Body of pancreas (tissue), 4 donors: ENCODE measurements around the gene NAA40.

Source experiments
- POLR2A ChIP-seq, 3 donors: fragments of 450-650 bp; IDR thresholded peaks; one replicate each; pipeline ENCODE4 v1.6.1; 2016; ENCODE audit warnings: antibody characterized with exemption in 3 of 3, mild to moderate bottlenecking in 2 of 3
- TF ChIP-seq, protein P1 (sequence below), 7 experiments: fragments of 450-650 bp in 4 of 7; fragments of 200-600 bp in 3 of 7; sonication (generic) in 3 of 7; IDR thresholded peaks; one replicate each; pipeline ENCODE4 v1.5.1; 2016 to 2019; ENCODE audit warnings: antibody characterized with exemption in 7 of 7

DNA sequence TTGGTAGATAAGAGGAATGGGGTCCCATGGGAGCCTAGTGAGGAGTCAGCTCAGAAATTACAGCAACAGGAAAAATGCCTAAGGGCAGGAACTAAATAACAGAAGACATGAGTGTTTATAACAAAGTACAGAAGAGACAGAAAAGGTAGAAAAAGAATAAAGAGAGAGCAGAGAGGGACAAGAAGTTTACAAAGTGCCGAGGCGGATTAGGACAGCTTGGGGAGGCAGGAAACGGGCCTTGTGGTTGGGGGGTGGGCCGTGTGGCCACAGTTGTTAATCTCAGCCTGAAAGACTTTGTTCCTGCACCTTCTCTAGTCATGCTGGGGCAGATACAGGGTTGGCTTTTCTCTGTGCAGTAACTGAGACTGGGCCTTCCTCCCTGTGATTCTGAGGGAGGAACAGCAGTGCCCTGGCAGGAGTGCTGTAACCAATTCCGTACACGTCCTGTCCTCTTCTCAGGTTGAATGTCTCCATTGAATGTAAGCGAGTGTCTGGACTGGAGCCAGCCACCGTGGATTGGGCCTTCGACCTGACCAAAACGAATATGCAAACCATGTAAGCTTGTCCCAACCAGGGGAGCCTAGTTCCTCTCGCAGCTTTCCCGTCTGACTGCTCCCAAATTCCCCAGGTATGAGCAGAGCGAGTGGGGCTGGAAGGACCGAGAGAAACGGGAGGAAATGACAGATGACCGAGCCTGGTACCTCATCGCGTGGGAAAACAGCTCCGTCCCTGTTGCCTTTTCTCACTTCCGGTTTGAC, 13.2 kb downstream of the NAA40 start:
- TF ChIP-seq POLR2A (IDR thresholded peaks at IDR 0.05): no peak
- TF ChIP-seq, protein P1, sequence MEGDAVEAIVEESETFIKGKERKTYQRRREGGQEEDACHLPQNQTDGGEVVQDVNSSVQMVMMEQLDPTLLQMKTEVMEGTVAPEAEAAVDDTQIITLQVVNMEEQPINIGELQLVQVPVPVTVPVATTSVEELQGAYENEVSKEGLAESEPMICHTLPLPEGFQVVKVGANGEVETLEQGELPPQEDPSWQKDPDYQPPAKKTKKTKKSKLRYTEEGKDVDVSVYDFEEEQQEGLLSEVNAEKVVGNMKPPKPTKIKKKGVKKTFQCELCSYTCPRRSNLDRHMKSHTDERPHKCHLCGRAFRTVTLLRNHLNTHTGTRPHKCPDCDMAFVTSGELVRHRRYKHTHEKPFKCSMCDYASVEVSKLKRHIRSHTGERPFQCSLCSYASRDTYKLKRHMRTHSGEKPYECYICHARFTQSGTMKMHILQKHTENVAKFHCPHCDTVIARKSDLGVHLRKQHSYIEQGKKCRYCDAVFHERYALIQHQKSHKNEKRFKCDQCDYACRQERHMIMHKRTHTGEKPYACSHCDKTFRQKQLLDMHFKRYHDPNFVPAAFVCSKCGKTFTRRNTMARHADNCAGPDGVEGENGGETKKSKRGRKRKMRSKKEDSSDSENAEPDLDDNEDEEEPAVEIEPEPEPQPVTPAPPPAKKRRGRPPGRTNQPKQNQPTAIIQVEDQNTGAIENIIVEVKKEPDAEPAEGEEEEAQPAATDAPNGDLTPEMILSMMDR (IDR thresholded peaks at IDR 0.05): no peak
